ENCODE measurements around the gene ITGB1. TPM values are rescaled to one million over a fixed set of nuclear protein-coding genes. Genes with fewer than 3 reads are reported as not detected.

ITGB1 gene
- total RNA-seq, 1 experiment from 2014 or later, result 223 TPM

GRCh38 chr10:32941357-32941756, 16.7 kb downstream of the ITGB1 start:
- Mint-ChIP-seq H3K4me3 (no peak overlapping the region), H3K9me3 (no peaks in the 10 kb centered on the region), H3K27ac (0 out of 7 replicates have a peak overlapping the region, but pooled peaks of 1 of the 3 experiments have one; percentile 3), H3K27me3 (ENCODE audit: low read depth) (no peaks in the 10 kb centered on the region), H3K36me3 (ENCODE audit: insufficient read depth in 1 of 3, low read depth in 3 of 3) (peaks cover 0 to 2% (median 0%) of the 10 kb centered on the region in 3 experiments; a peak in 1 of 7 replicates), H3K4me1 (peaks cover 45 to 63% of the 10 kb centered on the region in 2 experiments)
- no peak overlapping the region for H2BK20ac ChIP-seq (ENCODE audit: low read depth, low read length, poor library complexity, severe bottlenecking)
- no peak for TF ChIP-seq CTCF (conservative IDR thresholded peaks at IDR 0.05)
- H3T11ph ChIP-seq (ENCODE audit: low read length), result no peak overlapping the region
- H2AK5ac ChIP-seq (ENCODE audit: insufficient read length, low read length), result no peak overlapping the region
- H4K8ac ChIP-seq (replicated peaks; ENCODE audit: insufficient read length, low read depth, low read length), result no peak overlapping the region
- no peaks in the 10 kb centered on the region for H3K9me3 ChIP-seq (ENCODE audit: control insufficient read depth, low read depth, low read length)
- no peak overlapping the region for H3K9ac ChIP-seq (ENCODE audit: extremely low read depth, insufficient read length, low read length)
- H2BK15ac ChIP-seq (ENCODE audit: low read depth, low read length), result no peak overlapping the region
- peaks cover 6% of the 10 kb centered on the region for H3K79me1 ChIP-seq (ENCODE audit: insufficient read depth, low read depth, low read length, poor library complexity, severe bottlenecking)
- no peak for DNase-seq
- no peak overlapping the region for H2BK120ac ChIP-seq (ENCODE audit: low read depth, low read length, poor library complexity, severe bottlenecking)
- no peak overlapping the region for H3K23ac ChIP-seq (ENCODE audit: insufficient read length, low read depth, low read length)
- H3K14ac ChIP-seq (ENCODE audit: insufficient read depth, low read length), result no peak overlapping the region
- H3K79me2 ChIP-seq (ENCODE audit: insufficient read depth, low read length), result peaks cover 68% of the 10 kb centered on the region
- H2BK5ac ChIP-seq (ENCODE audit: insufficient read length, low read length), result no peak overlapping the region
- H3K56ac ChIP-seq (ENCODE audit: insufficient read length, low read depth, low read length), result no peak overlapping the region
- no peak overlapping the region for H2AFZ ChIP-seq (ENCODE audit: low read length)
- no peak overlapping the region for H2BK12ac ChIP-seq (ENCODE audit: insufficient read length, low read depth, low read length)
- H3K18ac ChIP-seq (ENCODE audit: insufficient read length, low read depth, low read length), result no peak overlapping the region
- no peaks in the 10 kb centered on the region for H3K27me3 ChIP-seq (ENCODE audit: insufficient read depth, low read length)
- no peak overlapping the region for H3K27ac ChIP-seq (ENCODE audit: insufficient read length, low read depth, low read length)
- no peak overlapping the region for H4K91ac ChIP-seq (ENCODE audit: insufficient read length, low read depth, low read length)
- no peaks in the 10 kb centered on the region for H3K23me2 ChIP-seq (ENCODE audit: insufficient read length, low read depth, low read length, poor library complexity, severe bottlenecking)
- no peak overlapping the region for H3K4ac ChIP-seq (ENCODE audit: low read depth, low read length)
- H4K20me1 ChIP-seq (ENCODE audit: control insufficient read depth, insufficient read depth, insufficient read length), result no peaks in the 10 kb centered on the region
- H4K5ac ChIP-seq (ENCODE audit: insufficient read length, low read depth, low read length), result no peak overlapping the region
- WGBS (ENCODE audit: extremely low coverage, insufficient read length, low lambda C conversion rate), result no CpG with 5 or more reads among the region's 2 CpGs
- peaks cover 20% of the 10 kb centered on the region; the same call in 1 of the 2 replicates for H3K4me1 ChIP-seq (ENCODE audit: insufficient read depth, low read length)
- H3K4me2 ChIP-seq (ENCODE audit: insufficient read depth, insufficient read length, low read length), result peak overlapping the region; percentile 14

Data from H9 (cell line).